ENCODE data around the gene RAET1E.
A peak's percentile ranks its signal among the peaks of the same experiment; 100 is the strongest.
"Not testable (repeated sequence)": the region's sequence is repeated elsewhere in the genome, so short reads cannot be mapped to it uniquely, and the experiment has no call there.

The RAET1E gene

GRCh38 chr6:149933461-149933860, 35.5 kb upstream of the RAET1E start:
- H3K4me3 ChIP-seq (ENCODE audit: low read depth, low read length), result no peak overlapping the region
- no peak for TF ChIP-seq CTCF (IDR thresholded peaks at IDR 0.05; ENCODE audit: low read depth, low read length)

DNA sequence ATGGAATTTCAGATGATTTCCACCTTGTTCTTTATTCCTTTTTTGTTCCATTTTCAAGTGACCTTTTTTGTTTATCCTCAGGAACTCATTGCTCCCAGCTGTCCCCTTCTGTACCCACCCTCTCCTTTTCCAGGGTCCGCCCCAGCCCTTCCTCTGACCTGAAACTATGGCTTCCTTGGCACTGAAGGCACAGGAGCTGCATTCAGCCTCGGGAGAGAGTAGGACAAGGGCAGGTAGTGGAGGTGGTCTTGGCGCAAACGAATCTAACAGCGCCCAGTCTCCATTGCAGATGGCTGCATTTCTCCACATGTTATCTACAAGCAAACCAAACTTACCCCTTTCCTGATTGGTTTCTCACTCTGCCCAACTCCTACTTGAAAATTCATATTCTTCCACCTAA, 35.1 kb upstream of the RAET1E start:
- H3K4me3 ChIP-seq (ENCODE audit: low read depth, low read length), result no peak overlapping the region
- no peak for TF ChIP-seq CTCF (IDR thresholded peaks at IDR 0.05; ENCODE audit: low read depth, low read length)

DNA sequence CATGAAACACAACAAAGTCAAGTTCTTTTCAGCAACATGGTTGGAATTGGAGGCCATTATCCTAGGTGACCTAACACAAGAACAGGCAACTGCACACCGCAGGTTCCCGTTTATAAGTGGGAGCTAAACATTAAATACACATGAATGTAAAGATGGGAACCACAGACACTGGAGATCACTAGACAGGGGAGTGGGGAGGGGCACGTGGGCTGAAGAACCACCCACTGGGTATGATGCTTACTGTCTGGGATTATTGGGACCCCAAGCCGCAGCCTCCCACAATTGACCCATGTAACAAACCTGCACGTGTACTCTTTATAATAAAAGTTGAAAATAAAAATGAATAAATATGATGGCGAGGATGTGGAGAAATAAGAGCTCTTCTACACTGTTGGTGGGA, 33.6 kb upstream of the RAET1E start:
- H3K4me3 ChIP-seq (ENCODE audit: low read depth, low read length), result no peak overlapping the region
- no peak for TF ChIP-seq CTCF (IDR thresholded peaks at IDR 0.05; ENCODE audit: low read depth, low read length)

GRCh38 chr6:149929422-149929821, 31.5 kb upstream of the RAET1E start:
- H3K4me3 ChIP-seq (ENCODE audit: low read depth, low read length), result no peak overlapping the region
- TF ChIP-seq CTCF (IDR thresholded peaks at IDR 0.05; ENCODE audit: low read depth, low read length), result peak; percentile 47

DNA sequence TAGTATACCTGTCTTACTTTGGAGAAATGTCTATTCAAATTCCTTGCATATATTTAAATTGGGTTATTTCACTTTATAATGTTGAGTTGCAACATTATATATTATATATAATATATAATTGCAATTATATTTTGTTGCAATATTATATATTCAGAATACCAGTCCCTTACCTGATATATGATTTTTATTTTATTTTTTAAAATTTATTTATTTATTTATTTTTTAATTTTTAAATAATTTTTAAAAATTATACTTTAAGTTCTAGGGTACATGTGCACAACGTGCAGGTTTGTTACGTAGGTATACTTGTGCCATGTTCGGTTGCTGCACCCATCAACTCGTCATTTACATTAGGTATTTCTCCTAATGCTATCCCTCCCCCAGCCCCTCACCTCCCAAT, 29.1 kb upstream of the RAET1E start:
- not testable (repeated sequence) for H3K4me3 ChIP-seq (ENCODE audit: low read depth, low read length)

DNA sequence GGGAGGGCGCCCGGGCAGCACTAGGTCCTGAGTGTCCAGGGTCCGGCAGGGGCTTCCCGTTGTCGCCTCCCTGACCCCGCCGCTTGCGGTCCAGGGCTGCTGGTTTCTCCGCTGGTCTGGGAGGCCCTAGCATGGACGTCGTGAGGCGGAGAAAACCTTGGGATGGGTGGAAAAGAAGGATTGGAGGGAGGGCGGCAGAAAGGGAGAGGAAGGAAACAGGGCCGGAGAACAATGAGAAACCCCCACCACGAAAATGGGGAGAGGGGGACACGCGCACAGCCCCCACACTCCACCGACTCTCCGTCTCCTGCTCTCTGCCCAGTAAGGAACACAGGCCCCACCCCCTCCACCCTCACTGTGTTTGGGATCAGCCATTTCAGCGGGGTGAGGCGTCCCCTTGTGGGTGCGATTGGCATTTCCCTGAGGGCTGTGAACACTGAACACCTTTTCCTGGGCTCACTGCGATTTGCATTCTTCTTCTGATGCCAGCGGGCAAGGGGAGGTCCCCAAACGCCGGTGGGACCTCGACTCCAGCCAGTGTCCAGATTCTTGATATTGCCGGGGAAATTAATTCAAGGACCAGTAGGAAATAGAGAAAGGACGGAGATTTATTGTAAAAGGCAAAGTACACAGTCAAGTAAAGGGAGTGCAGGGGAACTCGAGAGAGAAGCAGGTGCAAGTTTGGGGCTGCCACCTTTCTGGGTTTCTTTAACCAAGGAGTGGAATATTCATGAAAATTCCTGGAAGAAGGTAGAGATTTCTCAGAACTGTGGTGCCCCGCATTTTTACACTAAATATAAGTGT, 28.3 kb upstream of the RAET1E start:
- peak overlapping the region; percentile 47 for H3K4me3 ChIP-seq (ENCODE audit: low read depth, low read length)
- TF ChIP-seq CTCF (IDR thresholded peaks at IDR 0.05; ENCODE audit: low read depth, low read length), result peak; percentile 95

- peak overlapping the region; percentile 47 for H3K4me3 ChIP-seq (ENCODE audit: low read depth, low read length)
Observed at GRCh38 chr6:149925253-149925973, 27.5 kb upstream of the RAET1E start.

More at GRCh38 chr6:149925253-149925973, 27.5 kb upstream of the RAET1E start:
- no peak for TF ChIP-seq CTCF (IDR thresholded peaks at IDR 0.05; ENCODE audit: low read depth, low read length)
